GM18505 (cell line): ENCODE measurements around the gene ADGRG7.
A peak's percentile ranks its signal among the peaks of the same experiment; 100 is the strongest.

Source experiments
- ATAC-seq: cut with Tn5 transposase; IDR thresholded peaks from one replicate; pipeline ENCODE4 v1.9.1; 2021; ENCODE audit not compliant: unreplicated experiment
- POLR2A ChIP-seq: IDR thresholded peaks from 4 replicates; pipeline ENCODE4 v1.6.1; 2011; ENCODE audit warnings: borderline replicate concordance; ENCODE audit not compliant: insufficient read depth, insufficient read length; ENCODE audit errors: extremely low read depth

The ADGRG7 gene

GRCh38 chr3:100609963-100610362 is 562 bp downstream of the ADGRG7 start:
- no peak for ATAC-seq
- no peak for TF ChIP-seq POLR2A

- no peak for ATAC-seq
- no peak for TF ChIP-seq POLR2A
Observed at GRCh38 chr3:100611221-100611620, 1.8 kb downstream of the ADGRG7 start.

- ATAC-seq, result no peak
- no peak for TF ChIP-seq POLR2A
Observed at GRCh38 chr3:100613721-100614390, 4.5 kb downstream of the ADGRG7 start.

- no peak for ATAC-seq
- no peak for TF ChIP-seq POLR2A
Observed at GRCh38 chr3:100614941-100615340, 5.5 kb downstream of the ADGRG7 start.

GRCh38 chr3:100615684-100616083 is 6.3 kb downstream of the ADGRG7 start:
- ATAC-seq, result no peak
- no peak for TF ChIP-seq POLR2A

- ATAC-seq, result no peak
- no peak for TF ChIP-seq POLR2A
Observed at GRCh38 chr3:100621251-100621650, 11.8 kb downstream of the ADGRG7 start.

- TF ChIP-seq POLR2A, result no peak
- no peak for ATAC-seq
Observed at GRCh38 chr3:100627491-100627890, 18.1 kb downstream of the ADGRG7 start.

- TF ChIP-seq POLR2A, result no peak
- no peak for ATAC-seq
Observed at GRCh38 chr3:100629421-100630127, 20.2 kb downstream of the ADGRG7 start.

- no peak for TF ChIP-seq POLR2A
- ATAC-seq, result no peak
Observed at GRCh38 chr3:100630664-100631063, 21.3 kb downstream of the ADGRG7 start.

- no peak for TF ChIP-seq POLR2A
- no peak for ATAC-seq
Observed at GRCh38 chr3:100631236-100631635, 21.8 kb downstream of the ADGRG7 start.

GRCh38 chr3:100634493-100635272 is 25.3 kb downstream of the ADGRG7 start:
- peak; percentile 51 for ATAC-seq
- TF ChIP-seq POLR2A, result no peak

- TF ChIP-seq POLR2A, result no peak
- ATAC-seq, result no peak
Observed at GRCh38 chr3:100635273-100635701, 25.9 kb downstream of the ADGRG7 start.

- TF ChIP-seq POLR2A, result no peak
- ATAC-seq, result no peak
Observed at GRCh38 chr3:100637197-100637631, 27.8 kb downstream of the ADGRG7 start.

GRCh38 chr3:100640633-100641032 is 31.2 kb downstream of the ADGRG7 start:
- ATAC-seq, result no peak
- TF ChIP-seq POLR2A, result no peak

GRCh38 chr3:100641471-100642032 is 32.2 kb downstream of the ADGRG7 start:
- no peak for TF ChIP-seq POLR2A
- ATAC-seq, result peak; percentile 77
